PC-9 (cell line): ENCODE data around the gene NUP50. TPM values are rescaled to one million over a fixed set of nuclear protein-coding genes. Genes with fewer than 3 reads are reported as not detected.

Source experiments
- BruUV-seq: library from RNA; stranded (reverse); fragments of 400-500 nt; replicated peaks from 2 replicates; lab custom pipeline; 2021; lab: Mats Ljungman, UMichigan
- CTCF ChIA-PET: fragments of 300-600 bp; sonication (Branson Sonifier 250); formaldehyde crosslinking; loops from one replicate; lab custom pipeline; 2022; ENCODE audit warnings: antibody characterized with exemption; lab: Charles Lee
- POLR2A ChIA-PET: fragments of 300-600 bp; sonication (Branson Sonifier 250); formaldehyde crosslinking; loops from one replicate; lab custom pipeline; 2022; ENCODE audit warnings: antibody characterized with exemption; ENCODE audit not compliant: unreplicated experiment; lab: Charles Lee
- DNase-seq, 2 experiments: peaks; one replicate each; pipeline versions ENCODE4 v3.0.0 to v3.0.0-alpha.2; 2015 to 2022; ENCODE audit warnings: mixed read lengths in 1 of 2
- H2AFZ ChIP-seq: fragments of 200-600 bp; sonication (generic); 2 replicates; pipeline ENCODE4 v1.8.1; 2017; ENCODE audit warnings: antibody characterized with exemption
- H3F3A ChIP-seq: fragments of 200-600 bp; sonication (generic); 2 replicates; pipeline ENCODE4 v1.8.1; 2017; ENCODE audit warnings: antibody characterized with exemption, mild to moderate bottlenecking, low read depth; ENCODE audit not compliant: insufficient read depth
- H3K27ac ChIP-seq: fragments of 200-600 bp; sonication (generic); 2 replicates; pipeline ENCODE4 v1.6.1; 2016; ENCODE audit warnings: mixed run types
- H3K27me3 ChIP-seq: fragments of 200-600 bp; sonication (generic); 2 replicates; pipeline ENCODE4 v1.6.1; 2016; ENCODE audit warnings: low read depth, mixed run types; ENCODE audit not compliant: insufficient read depth
- H3K36me3 ChIP-seq: fragments of 200-600 bp; sonication (generic); 2 replicates; pipeline ENCODE4 v1.6.1; 2016; ENCODE audit warnings: low read depth, mixed run types
- H3K4me1 ChIP-seq: fragments of 200-600 bp; sonication (generic); replicated peaks from 2 replicates; pipeline ENCODE4 v1.6.1; 2016; ENCODE audit warnings: mixed run types; ENCODE audit not compliant: insufficient read depth
- H3K4me2 ChIP-seq: fragments of 200-600 bp; sonication (generic); 2 replicates; pipeline ENCODE4 v1.6.1; 2017; ENCODE audit warnings: mixed run types
- H3K4me3 ChIP-seq: fragments of 200-600 bp; sonication (generic); 2 replicates; pipeline ENCODE4 v1.6.1; 2016; ENCODE audit warnings: mixed run types
- H3K79me2 ChIP-seq: fragments of 200-600 bp; sonication (generic); 2 replicates; pipeline ENCODE4 v1.6.1; 2017; ENCODE audit warnings: low read depth, mixed run types
- H3K9me2 ChIP-seq: fragments of 200-600 bp; sonication (generic); 2 replicates; pipeline ENCODE4 v1.8.1; 2017; ENCODE audit warnings: mild to moderate bottlenecking; ENCODE audit not compliant: insufficient read depth
- H3K9me3 ChIP-seq: fragments of 200-600 bp; sonication (generic); 2 replicates; pipeline ENCODE4 v1.8.1; 2016; ENCODE audit warnings: low read depth; ENCODE audit not compliant: insufficient read depth
- H4K20me1 ChIP-seq: fragments of 200-600 bp; sonication (generic); 2 replicates; pipeline ENCODE4 v1.8.1; 2017; ENCODE audit not compliant: insufficient read depth
- CTCF ChIP-seq: fragments of 200-600 bp; sonication (generic); conservative IDR thresholded peaks from 2 replicates; pipeline ENCODE4 v1.6.1; 2017; ENCODE audit warnings: mixed run types, antibody characterized with exemption, mild to moderate bottlenecking, moderate library complexity
- EZH2 ChIP-seq: fragments of 200-600 bp; sonication (generic); IDR thresholded peaks from 2 replicates; pipeline ENCODE4 v1.8.0; 2017; ENCODE audit warnings: antibody characterized with exemption, low read depth
- intact Hi-C: fragments of 100-400 bp; cut with micrococcal nuclease; formaldehyde crosslinking; loops from one replicate; pipeline ENCODE4 v1.10.0; 2022; ENCODE audit not compliant: unreplicated experiment
- total RNA-seq: library from RNA; stranded (reverse); gene quantifications from 2 replicates; pipeline ENCODE4 v1.2.3, GENCODE V29; 2021

Gene NUP50
- total RNA-seq, 1 experiment from 2014 or later, result 84.0 TPM

DNA sequence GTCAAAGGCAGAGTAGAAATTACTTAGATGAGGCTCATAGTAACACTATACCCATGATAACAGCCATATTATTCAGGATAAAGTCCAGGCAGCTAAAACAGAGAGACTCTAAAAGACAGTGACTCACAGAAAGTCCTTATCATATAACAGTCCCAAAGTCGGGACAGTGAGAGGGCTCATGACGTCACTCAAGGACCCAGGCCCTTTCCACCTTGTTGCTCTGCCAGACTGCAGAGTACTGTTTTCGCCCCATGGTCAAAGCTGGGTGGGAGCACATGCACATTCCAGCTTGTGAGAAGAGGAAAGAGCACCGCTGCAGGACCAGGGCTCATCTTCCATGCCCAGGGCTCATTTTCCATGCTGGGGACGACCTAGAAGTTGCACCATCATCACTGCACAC is 29.4 kb upstream of the NUP50 start:
- no peak overlapping the region for H2AFZ ChIP-seq
- H3K4me2 ChIP-seq, result no peak overlapping the region
- no TSS peak for BruUV-seq
- TF ChIP-seq EZH2 (no peak), CTCF (no peak)
- no peaks in the 10 kb centered on the region for H3K9me2 ChIP-seq
- no peaks in the 10 kb centered on the region for H3K4me1 ChIP-seq
- no peaks in the 10 kb centered on the region for H3K27me3 ChIP-seq
- H3K9me3 ChIP-seq, result no peaks in the 10 kb centered on the region
- DNase-seq, result no peak
- ChIA-PET CTCF (no interaction called here), POLR2A (no interaction called here)
- H3K79me2 ChIP-seq, result no peaks in the 10 kb centered on the region
- H3K36me3 ChIP-seq, result 0 out of 2 replicates have a peak, but pooled peaks cover 15% of the 10 kb centered on the region
- H3K27ac ChIP-seq, result no peak overlapping the region
- intact Hi-C loops, result no loop called here
- no peak overlapping the region for H3K4me3 ChIP-seq
- H3F3A ChIP-seq, result peaks cover 13% of the 10 kb centered on the region
- H4K20me1 ChIP-seq, result 0 out of 2 replicates have a peak, but pooled peaks cover 3% of the 10 kb centered on the region

GRCh38 chr22:45136594-45136993 is 27.1 kb upstream of the NUP50 start:
- 0 out of 2 replicates have a peak, but pooled peaks cover 3% of the 10 kb centered on the region for H4K20me1 ChIP-seq
- H3F3A ChIP-seq, result peaks cover 4% of the 10 kb centered on the region; the same call in 1 of the 2 replicates
- 0 out of 2 replicates have a peak, but pooled peaks cover 15% of the 10 kb centered on the region for H3K36me3 ChIP-seq
- no peak overlapping the region for H3K4me3 ChIP-seq
- ChIA-PET CTCF (no interaction called here), POLR2A (no interaction called here)
- H3K4me1 ChIP-seq, result no peaks in the 10 kb centered on the region
- H3K9me2 ChIP-seq, result no peaks in the 10 kb centered on the region
- BruUV-seq, result no TSS peak
- DNase-seq, result no peak
- no peaks in the 10 kb centered on the region for H3K27me3 ChIP-seq
- H3K27ac ChIP-seq, result no peak overlapping the region
- intact Hi-C loops, result no loop called here
- no peaks in the 10 kb centered on the region for H3K9me3 ChIP-seq
- TF ChIP-seq EZH2, result no peak
- H2AFZ ChIP-seq, result no peak overlapping the region
- no peak overlapping the region for H3K4me2 ChIP-seq
- H3K79me2 ChIP-seq, result no peaks in the 10 kb centered on the region

- no peak overlapping the region for H3K4me3 ChIP-seq
- no peaks in the 10 kb centered on the region for H3K27me3 ChIP-seq
- no peak overlapping the region for H2AFZ ChIP-seq
- H3K79me2 ChIP-seq, result no peaks in the 10 kb centered on the region
- POLR2A ChIA-PET, result no interaction called here
- H3K27ac ChIP-seq, result no peak overlapping the region
- BruUV-seq, result no TSS peak
- no peaks in the 10 kb centered on the region for H3K4me1 ChIP-seq
- intact Hi-C loops, result no loop called here
- H3K9me3 ChIP-seq, result no peaks in the 10 kb centered on the region
- TF ChIP-seq CTCF (no peak), EZH2 (no peak)
- no peak overlapping the region for H3K4me2 ChIP-seq
- CTCF ChIA-PET, result no interaction called here
- H3K9me2 ChIP-seq, result no peaks in the 10 kb centered on the region
- 0 out of 2 replicates have a peak, but pooled peaks cover 5% of the 10 kb centered on the region for H3K36me3 ChIP-seq
- H3F3A ChIP-seq, result peaks cover 4% of the 10 kb centered on the region; the same call in 1 of the 2 replicates
- H4K20me1 ChIP-seq, result peaks cover 11% of the 10 kb centered on the region; the same call in 1 of the 2 replicates
- no peak for DNase-seq
Observed at GRCh38 chr22:45139693-45140092, 24.0 kb upstream of the NUP50 start.

GRCh38 chr22:45142376-45142775 is 21.3 kb upstream of the NUP50 start:
- Histone ChIP-seq H3K36me3 (no peaks in the 10 kb centered on the region), H3K27me3 (no peaks in the 10 kb centered on the region), H3K9me3 (no peaks in the 10 kb centered on the region), H3K27ac (no peak overlapping the region), H2AFZ (no peak overlapping the region), H3K4me1 (no peaks in the 10 kb centered on the region), H3F3A (0 out of 2 replicates have a peak, but pooled peaks cover 7% of the 10 kb centered on the region), H4K20me1 (peaks cover 11% of the 10 kb centered on the region; the same call in 1 of the 2 replicates), H3K4me2 (no peak overlapping the region), H3K79me2 (no peaks in the 10 kb centered on the region), H3K9me2 (no peaks in the 10 kb centered on the region), H3K4me3 (no peak overlapping the region)
- CTCF ChIA-PET, result no interaction called here
- intact Hi-C loops, result no loop called here
- TF ChIP-seq CTCF (no peak), EZH2 (no peak)
- BruUV-seq, result no TSS peak
- no peak for DNase-seq
- POLR2A ChIA-PET, result no interaction called here
